ENCODE data around the gene WDR48. TPM values are rescaled to one million over a fixed set of nuclear protein-coding genes. Genes with fewer than 3 reads are reported as not detected.

WDR48 gene
- total RNA-seq, 2 experiments from 2014 or later: 33.2 to 34.7 TPM

- no peak for TF ChIP-seq CTCF (IDR thresholded peaks at IDR 0.05)
- CTCF ChIA-PET: interaction anchor here (1.0 to 2.7 kb wide), 5 partner anchors 16 to 191 kb away, joined by 3 to 16 read pairs (median 4); no protein-coding TSS in a partner anchor
- ATAC-seq: no peak
- Mint-ChIP-seq H3K36me3 (ENCODE audit: low read depth) (peaks cover 5% of the 10 kb centered on the region), H3K27ac (no peak overlapping the region), H3K27me3 (no peaks in the 10 kb centered on the region), H3K4me3 (no peak overlapping the region), H3K9me3 (no peaks in the 10 kb centered on the region), H3K4me1 (ENCODE audit: low read depth) (peaks cover 12% of the 10 kb centered on the region)
- POLR2A ChIA-PET: no interaction called here
- intact Hi-C loops (cut with micrococcal nuclease): no loop called here
- DNase-seq: no peak
These were observed 48.7 kb downstream of the WDR48 start for GRCh38 chr3:39100500-39100886.

GRCh38 chr3:39101022-39101689, 49.3 kb downstream of the WDR48 start:
- no peaks in the 10 kb centered on the region for H3K9me3 Mint-ChIP-seq
- CTCF ChIA-PET: interaction anchor here (0.5 to 2.7 kb wide), 9 partner anchors 15 to 191 kb away, joined by 3 to 16 read pairs (median 4); no protein-coding TSS in a partner anchor
- intact Hi-C loops (cut with micrococcal nuclease): no loop called here
- H3K4me3 Mint-ChIP-seq: no peak overlapping the region
- TF ChIP-seq CTCF (IDR thresholded peaks at IDR 0.05): peak; percentile 85
- no peaks in the 10 kb centered on the region for H3K27me3 Mint-ChIP-seq
- H3K36me3 Mint-ChIP-seq (ENCODE audit: low read depth): peaks cover 5% of the 10 kb centered on the region
- POLR2A ChIA-PET: no interaction called here
- H3K4me1 Mint-ChIP-seq (ENCODE audit: low read depth): peaks cover 19% of the 10 kb centered on the region
- DNase-seq (peak; percentile 62), ATAC-seq (peak; percentile 80)
- no peak overlapping the region for H3K27ac Mint-ChIP-seq

- H3K27me3 Mint-ChIP-seq: no peaks in the 10 kb centered on the region
- no peak for TF ChIP-seq CTCF (IDR thresholded peaks at IDR 0.05)
- H3K4me1 Mint-ChIP-seq (ENCODE audit: low read depth): peaks cover 26% of the 10 kb centered on the region
- no peaks in the 10 kb centered on the region for H3K36me3 Mint-ChIP-seq (ENCODE audit: low read depth)
- H3K9me3 Mint-ChIP-seq: no peaks in the 10 kb centered on the region
- H3K4me3 Mint-ChIP-seq: no peak overlapping the region
- ChIA-PET POLR2A (interaction anchor here (0.7 kb wide), 1 partner anchor 309 kb away, joined by 3 read pairs; no protein-coding TSS in a partner anchor), CTCF (interaction anchor here (0.7 to 2.7 kb wide), 5 partner anchors 24 to 611 kb away, joined by 3 to 16 read pairs (median 3); no protein-coding TSS in a partner anchor)
- intact Hi-C loops (cut with micrococcal nuclease): no loop called here
- no peak overlapping the region for H3K27ac Mint-ChIP-seq
- ATAC-seq (no peak), DNase-seq (no peak)
These were observed 50.9 kb downstream of the WDR48 start for GRCh38 chr3:39102504-39103323.

- Mint-ChIP-seq H3K36me3 (ENCODE audit: low read depth) (no peaks in the 10 kb centered on the region), H3K27ac (peak overlapping the region; percentile 10), H3K4me1 (ENCODE audit: low read depth) (peaks cover 32% of the 10 kb centered on the region), H3K27me3 (no peaks in the 10 kb centered on the region), H3K4me3 (no peak overlapping the region), H3K9me3 (no peaks in the 10 kb centered on the region)
- ATAC-seq: no peak
- no peak for TF ChIP-seq CTCF (IDR thresholded peaks at IDR 0.05)
- intact Hi-C loops (cut with micrococcal nuclease): no loop called here
- POLR2A ChIA-PET: interaction anchor here (0.7 kb wide), 1 partner anchor 309 kb away, joined by 3 read pairs; no protein-coding TSS in a partner anchor
- CTCF ChIA-PET: interaction anchor here (0.7 to 6.9 kb wide), 3 partner anchors 24 to 612 kb away, joined by 3 to 50 read pairs (median 3); no protein-coding TSS in a partner anchor
- DNase-seq: no peak
These were observed 51.5 kb downstream of the WDR48 start for GRCh38 chr3:39103324-39103693.
